ENCODE data around the gene CCDC88C.

DNA sequence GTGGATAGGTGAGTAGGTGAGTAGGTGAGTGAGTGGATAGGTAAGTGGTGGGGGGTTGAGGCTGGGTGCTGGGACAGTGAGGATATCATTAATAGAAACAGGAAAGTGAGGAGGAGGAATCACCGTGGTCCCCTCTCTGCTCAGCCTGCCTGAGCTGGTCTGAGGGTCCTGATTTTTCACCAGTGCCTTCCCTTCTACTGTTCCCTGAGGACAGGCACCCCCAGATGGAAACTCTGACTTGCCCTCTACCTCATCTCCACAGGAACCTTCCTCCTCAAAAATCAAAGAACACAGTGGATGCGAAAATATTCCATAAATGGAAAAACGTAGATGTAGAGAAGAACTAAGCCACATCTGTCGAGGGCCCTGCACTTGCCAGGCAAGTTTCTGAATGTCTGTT is 175.0 kb downstream of the CCDC88C start:
- TF ChIP-seq, protein P1, sequence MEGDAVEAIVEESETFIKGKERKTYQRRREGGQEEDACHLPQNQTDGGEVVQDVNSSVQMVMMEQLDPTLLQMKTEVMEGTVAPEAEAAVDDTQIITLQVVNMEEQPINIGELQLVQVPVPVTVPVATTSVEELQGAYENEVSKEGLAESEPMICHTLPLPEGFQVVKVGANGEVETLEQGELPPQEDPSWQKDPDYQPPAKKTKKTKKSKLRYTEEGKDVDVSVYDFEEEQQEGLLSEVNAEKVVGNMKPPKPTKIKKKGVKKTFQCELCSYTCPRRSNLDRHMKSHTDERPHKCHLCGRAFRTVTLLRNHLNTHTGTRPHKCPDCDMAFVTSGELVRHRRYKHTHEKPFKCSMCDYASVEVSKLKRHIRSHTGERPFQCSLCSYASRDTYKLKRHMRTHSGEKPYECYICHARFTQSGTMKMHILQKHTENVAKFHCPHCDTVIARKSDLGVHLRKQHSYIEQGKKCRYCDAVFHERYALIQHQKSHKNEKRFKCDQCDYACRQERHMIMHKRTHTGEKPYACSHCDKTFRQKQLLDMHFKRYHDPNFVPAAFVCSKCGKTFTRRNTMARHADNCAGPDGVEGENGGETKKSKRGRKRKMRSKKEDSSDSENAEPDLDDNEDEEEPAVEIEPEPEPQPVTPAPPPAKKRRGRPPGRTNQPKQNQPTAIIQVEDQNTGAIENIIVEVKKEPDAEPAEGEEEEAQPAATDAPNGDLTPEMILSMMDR (IDR thresholded peaks at IDR 0.05), result no peak
- no peak for TF ChIP-seq POLR2A (IDR thresholded peaks at IDR 0.05)
- no peak for TF ChIP-seq POLR2AphosphoS5 (IDR thresholded peaks at IDR 0.05)

Data from prostate gland (tissue), 2 donors.